Measurements from ENCODE around the gene NPC1L1. TPM values are rescaled to one million over a fixed set of nuclear protein-coding genes. Genes with fewer than 3 reads are reported as not detected.

Gene NPC1L1
- polyA plus RNA-seq, 1 donor, result 0.08 TPM

GRCh38 chr7:44537442-44537841, 3.7 kb downstream of the NPC1L1 start:
- no peak for DNase-seq

- DNase-seq, result no peak
Measured at GRCh38 chr7:44536090-44536489, 5.0 kb downstream of the NPC1L1 start.

GRCh38 chr7:44535348-44536064, 5.6 kb downstream of the NPC1L1 start:
- no peak for DNase-seq

- no peak for DNase-seq
Measured at GRCh38 chr7:44534501-44534900, 6.6 kb downstream of the NPC1L1 start.

GRCh38 chr7:44534087-44534486, 7.0 kb downstream of the NPC1L1 start:
- DNase-seq, result no peak

GRCh38 chr7:44533301-44534055, 7.7 kb downstream of the NPC1L1 start:
- DNase-seq, result no peak

- DNase-seq, result no peak
Measured at GRCh38 chr7:44531421-44532380, 9.4 kb downstream of the NPC1L1 start.

- DNase-seq, result no peak
Measured at GRCh38 chr7:44530990-44531389, 10.1 kb downstream of the NPC1L1 start.

- DNase-seq, result no peak
Measured at GRCh38 chr7:44524811-44525388, 16.2 kb downstream of the NPC1L1 start.

- DNase-seq, result no peak
Measured at GRCh38 chr7:44522315-44522714, 18.8 kb downstream of the NPC1L1 start.

GRCh38 chr7:44521347-44522095, 19.6 kb downstream of the NPC1L1 start:
- DNase-seq, result no peak

GRCh38 chr7:44520574-44520973, 20.6 kb downstream of the NPC1L1 start:
- DNase-seq, result no peak

GRCh38 chr7:44519546-44519945, 21.6 kb downstream of the NPC1L1 start:
- no peak for DNase-seq

- no peak for DNase-seq
Measured at GRCh38 chr7:44518761-44519160, 22.4 kb downstream of the NPC1L1 start.

- no peak for DNase-seq
Measured at GRCh38 chr7:44517175-44517574, 24.0 kb downstream of the NPC1L1 start.

GRCh38 chr7:44515590-44516268, 25.4 kb downstream of the NPC1L1 start:
- DNase-seq, result no peak

- DNase-seq, result no peak
Measured at GRCh38 chr7:44512736-44513135, 28.4 kb downstream of the NPC1L1 start.

GRCh38 chr7:44511863-44512468, 29.2 kb downstream of the NPC1L1 start:
- DNase-seq, result no peak

- no peak for DNase-seq
Measured at GRCh38 chr7:44511236-44511635, 29.9 kb downstream of the NPC1L1 start.

GRCh38 chr7:44508328-44509030, 32.7 kb downstream of the NPC1L1 start:
- no peak for DNase-seq

All from hindlimb muscle (tissue), 1 donor.